Panc1 (cell line): ENCODE data around the gene OGDH. TPM values are rescaled to one million over a fixed set of nuclear protein-coding genes. Genes with fewer than 3 reads are reported as not detected.
A peak's percentile ranks its signal among the peaks of the same experiment; 100 is the strongest.

Source experiments
- ATAC-seq: fragments of 200-7000 bp; cut with Tn5 transposase; 2 replicates; pipeline ENCODE4 v1.9.1; 2020; ENCODE audit warnings: mild to moderate bottlenecking, moderate library complexity
- BruUV-seq: library from RNA; stranded (reverse); fragments of 400-500 nt; replicated peaks from 2 replicates; lab custom pipeline; 2021; lab: Mats Ljungman, UMichigan
- CTCF ChIA-PET: fragments of 300-600 bp; sonication (Branson Sonifier 250); formaldehyde crosslinking; loops from one replicate; lab custom pipeline; 2022; ENCODE audit warnings: antibody characterized with exemption; lab: Charles Lee
- POLR2A ChIA-PET: fragments of 300-600 bp; sonication (Branson Sonifier 250); formaldehyde crosslinking; loops from one replicate; lab custom pipeline; 2022; ENCODE audit warnings: antibody characterized with exemption; lab: Charles Lee
- DNase-seq: peaks from one replicate; pipeline ENCODE4 v3.0.0-alpha.2; 2010; ENCODE audit warnings: low read depth, low spot score
- H3K27ac ChIP-seq: 2 replicates; pipeline ENCODE4 v1.5.1; 2011; ENCODE audit warnings: mild to moderate bottlenecking, low read length, inconsistent platforms
- H3K27me3 ChIP-seq: fragments of 200-500 bp; sonication (Bioruptor generic); 2 replicates; pipeline ENCODE4 v1.6.0; 2014; ENCODE audit warnings: low read length, inconsistent platforms; ENCODE audit not compliant: control insufficient read depth, insufficient read depth
- H3K36me3 ChIP-seq: fragments of 200-500 bp; sonication (Bioruptor generic); 2 replicates; pipeline ENCODE4 v1.5.1; 2014; ENCODE audit warnings: inconsistent platforms, mild to moderate bottlenecking, low read length, moderate library complexity; ENCODE audit not compliant: control insufficient read depth, insufficient read depth
- H3K4me1 ChIP-seq: 2 replicates; pipeline ENCODE4 v1.5.1; 2011; ENCODE audit warnings: inconsistent platforms, mild to moderate bottlenecking, low read length, moderate library complexity; ENCODE audit not compliant: control insufficient read depth, insufficient read depth
- H3K4me3 ChIP-seq, 2 experiments: 2 replicates each; pipeline ENCODE4 v1.5.1; 2011 to 2012; ENCODE audit warnings: low read depth in 2 of 2, low read length in 2 of 2, mild to moderate bottlenecking in 2 of 2, inconsistent platforms in 1 of 2, moderate library complexity in 1 of 2
- H3K9me3 ChIP-seq: fragments of 200-500 bp; sonication (Bioruptor generic); 2 replicates; pipeline ENCODE4 v1.5.1; 2014; ENCODE audit warnings: low read depth, mild to moderate bottlenecking, inconsistent platforms, low read length, moderate library complexity; ENCODE audit not compliant: control insufficient read depth, insufficient read depth
- CTCF ChIP-seq: fragments of 450-650 bp; IDR thresholded peaks from 2 replicates; pipeline ENCODE4 v1.5.1; 2017; ENCODE audit warnings: mild to moderate bottlenecking
- POLR2AphosphoS5 ChIP-seq: IDR thresholded peaks from 2 replicates; pipeline ENCODE4 v1.6.1; 2012; ENCODE audit warnings: mild to moderate bottlenecking, low read depth, low read length, moderate library complexity
- REST ChIP-seq, 2 experiments: IDR thresholded peaks; 2 replicates each; pipeline ENCODE4 v1.6.1; 2011 to 2012; ENCODE audit warnings: low read depth in 2 of 2, control low read depth in 1 of 2, low read length in 1 of 2, mild to moderate bottlenecking in 1 of 2, moderate library complexity in 1 of 2; ENCODE audit not compliant: insufficient read depth in 1 of 2
- SIN3A ChIP-seq: IDR thresholded peaks from 2 replicates; pipeline ENCODE4 v1.6.1; 2012; ENCODE audit warnings: low read depth, mild to moderate bottlenecking, low read length, moderate library complexity, borderline replicate concordance; ENCODE audit not compliant: insufficient read depth
- TCF7L2 ChIP-seq: IDR thresholded peaks from 2 replicates; pipeline ENCODE4 v1.6.1; 2011; ENCODE audit warnings: mild to moderate bottlenecking, low read depth, low read length, inconsistent platforms
- in situ Hi-C: cut with HindIII; loops from 2 replicates; pipeline ENCODE4 v1.10.0; 2016; ENCODE audit warnings: low sequenced_read_pairs, low pct_unique_long_range_greater_than_20kb
- intact Hi-C: fragments of 100-400 bp; cut with micrococcal nuclease; formaldehyde crosslinking; loops from one replicate; pipeline ENCODE4 v1.10.0; 2022; ENCODE audit not compliant: unreplicated experiment
- total RNA-seq: library from RNA; stranded (reverse); gene quantifications from one replicate; pipeline ENCODE4 v1.2.1, GENCODE V29; 2021; ENCODE audit not compliant: unreplicated experiment

The OGDH gene
- total RNA-seq, 1 experiment from 2014 or later: 166 TPM

- POLR2A ChIA-PET: interaction anchor here (0.6 kb wide), 1 partner anchor 242 kb away, joined by 3 read pairs; no protein-coding TSS in a partner anchor
- TF ChIP-seq POLR2AphosphoS5 (no peak), CTCF (no peak), REST (IDR thresholded peaks at IDR 0.05; ENCODE audit: insufficient read depth in 1 of 2, low read depth in 2 of 2, low read length in 1 of 2) (no peak), TCF7L2 (no peak), SIN3A (no peak)
- no TSS peak for BruUV-seq
- intact Hi-C loops (no loop called here), in situ Hi-C loops (no loop called here)
- ATAC-seq (no peak), DNase-seq (no peak)
- Histone ChIP-seq H3K27me3 (no peaks in the 10 kb centered on the region), H3K36me3 (peaks cover 5% of the 10 kb centered on the region; the same call in 1 of the 2 replicates), H3K4me3 (no peak overlapping the region), H3K9me3 (no peaks in the 10 kb centered on the region), H3K4me1 (peaks cover 24% of the 10 kb centered on the region), H3K27ac (no peak overlapping the region)
- CTCF ChIA-PET: no interaction called here
These were observed 25.8 kb downstream of the OGDH start for GRCh38 chr7:44632196-44632595.

- BruUV-seq: no TSS peak
- no peak for TF ChIP-seq SIN3A
- 0 out of 2 replicates have a peak, but pooled peaks have one; percentile 21 for TF ChIP-seq TCF7L2
- TF ChIP-seq POLR2AphosphoS5: no peak
- no peak for TF ChIP-seq REST (IDR thresholded peaks at IDR 0.05; ENCODE audit: insufficient read depth in 1 of 2, low read depth in 2 of 2, low read length in 1 of 2)
- TF ChIP-seq CTCF: no peak
- no peaks in the 10 kb centered on the region for H3K27me3 ChIP-seq
- peaks cover 34% of the 10 kb centered on the region for H3K4me1 ChIP-seq
- no peaks in the 10 kb centered on the region for H3K9me3 ChIP-seq
- POLR2A ChIA-PET: interaction anchor here (0.7 kb wide), 1 partner anchor 163 kb away, joined by 10 read pairs; no protein-coding TSS in a partner anchor
- in situ Hi-C loops (no loop called here), intact Hi-C loops (no loop called here)
- H3K27ac ChIP-seq: peak overlapping the region; percentile 72
- ATAC-seq (peak; percentile 55), DNase-seq (no peak)
- no peak overlapping the region for H3K4me3 ChIP-seq
- CTCF ChIA-PET: interaction anchor here (0.7 kb wide), 1 partner anchor 27 kb away, joined by 13 read pairs; no protein-coding TSS in a partner anchor
- H3K36me3 ChIP-seq: peaks cover 5% of the 10 kb centered on the region; the same call in 1 of the 2 replicates
These were observed 27.1 kb downstream of the OGDH start for GRCh38 chr7:44633254-44634186.
